Neural cell (in vitro differentiated cells): ENCODE measurements around the gene COL6A6. TPM values are rescaled to one million over a fixed set of nuclear protein-coding genes. Genes with fewer than 3 reads are reported as not detected.

ENCODE experiments used
- H2AFZ ChIP-seq: fragments of 200-600, 300-800 bp; sonication (generic), shearing (Covaris generic); 2 replicates; pipeline ENCODE4 v1.6.0; 2014; ENCODE audit warnings: low read depth, mild to moderate bottlenecking, antibody characterized with exemption, low read length, moderate library complexity
- H3F3A ChIP-seq: fragments of 200-600 bp; shearing (Covaris generic); 2 replicates; pipeline ENCODE4 v1.6.1; 2016; ENCODE audit warnings: mild to moderate bottlenecking, moderate library complexity, mixed read lengths, antibody characterized with exemption, low read length; ENCODE audit not compliant: insufficient read depth, poor library complexity, severe bottlenecking
- H3K27ac ChIP-seq: fragments of 200-600, 300-800 bp; sonication (generic), shearing (Covaris generic); 2 replicates; pipeline ENCODE4 v1.5.1; 2014; ENCODE audit warnings: mild to moderate bottlenecking, low read length, moderate library complexity
- H3K27me3 ChIP-seq: fragments of 300-800, 200-600 bp; sonication (generic), shearing (Covaris generic); 2 replicates; pipeline ENCODE4 v1.6.0; 2014; ENCODE audit warnings: mild to moderate bottlenecking, low read depth, low read length, moderate library complexity; ENCODE audit not compliant: insufficient read depth
- H3K36me3 ChIP-seq: fragments of 300-800, 200-600 bp; sonication (generic), shearing (Covaris generic); 2 replicates; pipeline ENCODE4 v1.5.1; 2014; ENCODE audit warnings: mild to moderate bottlenecking, antibody characterized with exemption, low read length, moderate library complexity; ENCODE audit not compliant: insufficient read depth
- H3K4me2 ChIP-seq: fragments of 300-800, 200-600 bp; sonication (generic), shearing (Covaris generic); 2 replicates; pipeline ENCODE4 v1.6.0; 2014; ENCODE audit warnings: mild to moderate bottlenecking, low read length
- H3K4me3 ChIP-seq: fragments of 300-800, 200-600 bp; sonication (generic), shearing (Covaris generic); 2 replicates; pipeline ENCODE4 v1.5.1; 2014; ENCODE audit warnings: mild to moderate bottlenecking, low read length, moderate library complexity
- H3K79me2 ChIP-seq: fragments of 200-600 bp; shearing (Covaris generic); replicated peaks from 2 replicates; pipeline ENCODE4 v1.6.0; 2014; ENCODE audit warnings: mild to moderate bottlenecking, low read length, moderate library complexity; ENCODE audit not compliant: insufficient read depth
- H3K9ac ChIP-seq: fragments of 300-800, 200-600 bp; sonication (generic), shearing (Covaris generic); 2 replicates; pipeline ENCODE4 v1.6.1; 2016; ENCODE audit warnings: mild to moderate bottlenecking, low read length, mixed read lengths
- H3K9me2 ChIP-seq: fragments of 200-600 bp; shearing (Covaris generic); 2 replicates; pipeline ENCODE4 v1.6.1; 2016; ENCODE audit warnings: mild to moderate bottlenecking, low read length, mixed read lengths; ENCODE audit not compliant: insufficient read depth
- H3K9me3 ChIP-seq: fragments of 200-600, 300-800 bp; sonication (generic), shearing (Covaris generic); 2 replicates; pipeline ENCODE4 v1.6.1; 2016; ENCODE audit warnings: mild to moderate bottlenecking, mixed run types, low read length, moderate library complexity, mixed read lengths
- H4K20me1 ChIP-seq: fragments of 200-600 bp; shearing (Covaris generic); 2 replicates; pipeline ENCODE4 v1.6.1; 2016; ENCODE audit warnings: mild to moderate bottlenecking, mixed run types; ENCODE audit not compliant: insufficient read depth
- EP300 ChIP-seq: fragments of 450-650 bp; conservative IDR thresholded peaks from 2 replicates; pipeline ENCODE4 v1.6.1; 2014; ENCODE audit warnings: antibody characterized with exemption, mild to moderate bottlenecking, moderate library complexity; ENCODE audit not compliant: poor library complexity, severe bottlenecking
- EZH2 ChIP-seq: fragments of 200-600, 300-800 bp; shearing (Covaris generic), sonication (generic); IDR thresholded peaks from 2 replicates; pipeline ENCODE4 v1.6.1; 2014; ENCODE audit warnings: antibody characterized with exemption, low read length, borderline replicate concordance, mild to moderate bottlenecking; ENCODE audit not compliant: insufficient read depth, poor library complexity, severe bottlenecking
- MXI1 ChIP-seq: fragments of 450-650 bp; conservative IDR thresholded peaks from 2 replicates; pipeline ENCODE4 v1.6.1; 2014; ENCODE audit warnings: antibody characterized with exemption, mild to moderate bottlenecking; ENCODE audit not compliant: poor library complexity, severe bottlenecking
- POLR2AphosphoS5 ChIP-seq: IDR thresholded peaks from 2 replicates; pipeline ENCODE4 v1.6.1; 2012
- RAD21 ChIP-seq: fragments of 450-650 bp; conservative IDR thresholded peaks from 2 replicates; pipeline ENCODE4 v1.6.1; 2014; ENCODE audit warnings: antibody characterized with exemption, mild to moderate bottlenecking, moderate library complexity
- SMC3 ChIP-seq: fragments of 450-650 bp; conservative IDR thresholded peaks from 2 replicates; pipeline ENCODE4 v1.6.1; 2014; ENCODE audit warnings: antibody characterized with exemption, mild to moderate bottlenecking, moderate library complexity; ENCODE audit not compliant: poor library complexity
- TAF1 ChIP-seq: IDR thresholded peaks from 2 replicates; pipeline ENCODE4 v1.6.1; 2012; ENCODE audit warnings: low read depth
- polyA plus RNA-seq: library from polyadenylated mRNA; depleted of rRNA; stranded (reverse); fragments of >200 nt; gene quantifications from 2 replicates; pipeline ENCODE4 v1.2.3, GENCODE V29; 2014
- TF ChIP-seq, protein P1 (sequence below): IDR thresholded peaks from 2 replicates; pipeline ENCODE4 v1.6.1; 2012; ENCODE audit warnings: borderline replicate concordance
- TF ChIP-seq, protein P2 (sequence below): fragments of 450-650 bp; IDR thresholded peaks from 2 replicates; pipeline ENCODE4 v1.5.1; 2014; ENCODE audit warnings: antibody characterized with exemption, mild to moderate bottlenecking, moderate library complexity; ENCODE audit not compliant: poor library complexity, severe bottlenecking

COL6A6 gene
- polyA plus RNA-seq, 1 donor from 2014 or later, result not detected

DNA sequence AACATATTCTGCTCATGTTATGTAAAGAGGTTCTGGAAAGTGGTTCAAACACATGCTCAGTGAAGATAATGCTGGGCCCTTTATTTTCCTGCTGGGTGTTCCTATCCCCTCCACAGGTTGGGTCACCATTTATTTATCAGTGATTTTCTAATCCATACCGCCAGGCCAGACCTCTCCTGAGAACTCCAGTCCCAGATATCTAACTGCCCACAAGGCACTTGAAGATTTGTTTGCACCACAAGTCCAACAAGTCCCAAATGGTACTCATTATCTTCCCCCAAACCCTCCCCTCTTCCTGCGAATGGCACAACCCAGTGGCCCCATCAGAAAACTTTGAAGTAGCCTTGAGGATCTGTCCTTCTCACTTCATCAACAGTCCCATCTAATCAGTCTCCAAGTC is 5.4 kb downstream of the COL6A6 start:
- Histone ChIP-seq H3K4me2 (no peak overlapping the region), H4K20me1 (no peaks in the 10 kb centered on the region), H3K4me3 (no peak overlapping the region), H2AFZ (no peak overlapping the region), H3K36me3 (no peaks in the 10 kb centered on the region), H3K9me3 (no peaks in the 10 kb centered on the region), H3K9me2 (no peaks in the 10 kb centered on the region), H3K27me3 (peaks cover 11% of the 10 kb centered on the region), H3F3A (no peaks in the 10 kb centered on the region), H3K9ac (no peak overlapping the region), H3K27ac (no peak overlapping the region), H3K79me2 (no peaks in the 10 kb centered on the region)
- TF ChIP-seq, protein P1, sequence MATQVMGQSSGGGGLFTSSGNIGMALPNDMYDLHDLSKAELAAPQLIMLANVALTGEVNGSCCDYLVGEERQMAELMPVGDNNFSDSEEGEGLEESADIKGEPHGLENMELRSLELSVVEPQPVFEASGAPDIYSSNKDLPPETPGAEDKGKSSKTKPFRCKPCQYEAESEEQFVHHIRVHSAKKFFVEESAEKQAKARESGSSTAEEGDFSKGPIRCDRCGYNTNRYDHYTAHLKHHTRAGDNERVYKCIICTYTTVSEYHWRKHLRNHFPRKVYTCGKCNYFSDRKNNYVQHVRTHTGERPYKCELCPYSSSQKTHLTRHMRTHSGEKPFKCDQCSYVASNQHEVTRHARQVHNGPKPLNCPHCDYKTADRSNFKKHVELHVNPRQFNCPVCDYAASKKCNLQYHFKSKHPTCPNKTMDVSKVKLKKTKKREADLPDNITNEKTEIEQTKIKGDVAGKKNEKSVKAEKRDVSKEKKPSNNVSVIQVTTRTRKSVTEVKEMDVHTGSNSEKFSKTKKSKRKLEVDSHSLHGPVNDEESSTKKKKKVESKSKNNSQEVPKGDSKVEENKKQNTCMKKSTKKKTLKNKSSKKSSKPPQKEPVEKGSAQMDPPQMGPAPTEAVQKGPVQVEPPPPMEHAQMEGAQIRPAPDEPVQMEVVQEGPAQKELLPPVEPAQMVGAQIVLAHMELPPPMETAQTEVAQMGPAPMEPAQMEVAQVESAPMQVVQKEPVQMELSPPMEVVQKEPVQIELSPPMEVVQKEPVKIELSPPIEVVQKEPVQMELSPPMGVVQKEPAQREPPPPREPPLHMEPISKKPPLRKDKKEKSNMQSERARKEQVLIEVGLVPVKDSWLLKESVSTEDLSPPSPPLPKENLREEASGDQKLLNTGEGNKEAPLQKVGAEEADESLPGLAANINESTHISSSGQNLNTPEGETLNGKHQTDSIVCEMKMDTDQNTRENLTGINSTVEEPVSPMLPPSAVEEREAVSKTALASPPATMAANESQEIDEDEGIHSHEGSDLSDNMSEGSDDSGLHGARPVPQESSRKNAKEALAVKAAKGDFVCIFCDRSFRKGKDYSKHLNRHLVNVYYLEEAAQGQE, result no peak
- TF ChIP-seq, protein P2, sequence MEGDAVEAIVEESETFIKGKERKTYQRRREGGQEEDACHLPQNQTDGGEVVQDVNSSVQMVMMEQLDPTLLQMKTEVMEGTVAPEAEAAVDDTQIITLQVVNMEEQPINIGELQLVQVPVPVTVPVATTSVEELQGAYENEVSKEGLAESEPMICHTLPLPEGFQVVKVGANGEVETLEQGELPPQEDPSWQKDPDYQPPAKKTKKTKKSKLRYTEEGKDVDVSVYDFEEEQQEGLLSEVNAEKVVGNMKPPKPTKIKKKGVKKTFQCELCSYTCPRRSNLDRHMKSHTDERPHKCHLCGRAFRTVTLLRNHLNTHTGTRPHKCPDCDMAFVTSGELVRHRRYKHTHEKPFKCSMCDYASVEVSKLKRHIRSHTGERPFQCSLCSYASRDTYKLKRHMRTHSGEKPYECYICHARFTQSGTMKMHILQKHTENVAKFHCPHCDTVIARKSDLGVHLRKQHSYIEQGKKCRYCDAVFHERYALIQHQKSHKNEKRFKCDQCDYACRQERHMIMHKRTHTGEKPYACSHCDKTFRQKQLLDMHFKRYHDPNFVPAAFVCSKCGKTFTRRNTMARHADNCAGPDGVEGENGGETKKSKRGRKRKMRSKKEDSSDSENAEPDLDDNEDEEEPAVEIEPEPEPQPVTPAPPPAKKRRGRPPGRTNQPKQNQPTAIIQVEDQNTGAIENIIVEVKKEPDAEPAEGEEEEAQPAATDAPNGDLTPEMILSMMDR, result no peak
- TF ChIP-seq MXI1 (no peak), EP300 (no peak), TAF1 (no peak), POLR2AphosphoS5 (no peak), SMC3 (no peak), EZH2 (no peak), RAD21 (no peak)

DNA sequence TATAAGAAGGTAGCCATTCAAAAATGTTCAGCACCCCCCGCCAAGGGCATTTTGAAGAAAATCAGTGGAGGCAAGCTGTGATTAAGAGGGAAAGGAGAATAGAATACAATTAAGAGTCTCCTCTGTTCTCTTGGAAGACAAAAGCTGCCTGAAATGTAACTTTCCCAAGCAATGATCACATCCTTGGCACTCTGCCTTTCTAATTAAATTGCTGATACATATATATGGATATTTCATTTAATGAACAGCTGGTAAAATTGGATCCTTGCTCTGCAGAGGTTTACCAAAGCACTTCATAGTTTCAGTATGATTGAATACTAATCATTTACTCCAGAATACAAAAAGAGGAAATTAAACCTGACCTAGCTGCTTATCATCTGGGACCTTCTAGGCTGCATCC is 10.4 kb downstream of the COL6A6 start:
- no peaks in the 10 kb centered on the region for H3K79me2 ChIP-seq
- no peaks in the 10 kb centered on the region for H3K9me3 ChIP-seq
- no peaks in the 10 kb centered on the region for H3K36me3 ChIP-seq
- no peak overlapping the region for H2AFZ ChIP-seq
- H3F3A ChIP-seq, result no peaks in the 10 kb centered on the region
- H3K27ac ChIP-seq, result no peak overlapping the region
- H4K20me1 ChIP-seq, result no peaks in the 10 kb centered on the region
- TF ChIP-seq RAD21 (no peak), MXI1 (no peak), EP300 (no peak), TAF1 (no peak), SMC3 (no peak), POLR2AphosphoS5 (no peak), EZH2 (no peak)
- TF ChIP-seq, protein P2, result no peak
- TF ChIP-seq, protein P1, result no peak
- H3K27me3 ChIP-seq, result no peaks in the 10 kb centered on the region
- H3K4me2 ChIP-seq, result no peak overlapping the region
- no peaks in the 10 kb centered on the region for H3K9me2 ChIP-seq
- H3K4me3 ChIP-seq, result no peak overlapping the region
- no peak overlapping the region for H3K9ac ChIP-seq
